Measurements from ENCODE around the gene FGFR4. TPM values are rescaled to one million over a fixed set of nuclear protein-coding genes. Genes with fewer than 3 reads are reported as not detected.

The FGFR4 gene
- total and polyA plus RNA-seq, 2 donors (not counting 1 experiment from before 2014, with no cell fraction given), result 1.2 to 2.7 TPM

GRCh38 chr5:177103523-177104253, 17.0 kb downstream of the FGFR4 start:
- peaks cover 0 to 5% (median 0%) of the 10 kb centered on the region in 4 experiments for H3K27me3 ChIP-seq (replicated peaks in 1 of 4; ENCODE audit: control extremely low read depth in 1 of 4, control insufficient read depth in 3 of 4, insufficient read depth in 4 of 4, low read length in 3 of 4)
- intact Hi-C loops (cut with micrococcal nuclease), result no loop called here
- H3K4me2 ChIP-seq (replicated peaks; ENCODE audit: low read depth, low read length, poor library complexity, severe bottlenecking), result no peak overlapping the region
- no peak overlapping the region for H3K9ac ChIP-seq (ENCODE audit: low read length)
- no peaks in the 10 kb centered on the region for H3K9me3 ChIP-seq (ENCODE audit: control extremely low read depth in 1 of 3, control insufficient read depth in 2 of 3, insufficient read depth in 1 of 3, low read length in 2 of 3)
- TF ChIP-seq, protein P1, sequence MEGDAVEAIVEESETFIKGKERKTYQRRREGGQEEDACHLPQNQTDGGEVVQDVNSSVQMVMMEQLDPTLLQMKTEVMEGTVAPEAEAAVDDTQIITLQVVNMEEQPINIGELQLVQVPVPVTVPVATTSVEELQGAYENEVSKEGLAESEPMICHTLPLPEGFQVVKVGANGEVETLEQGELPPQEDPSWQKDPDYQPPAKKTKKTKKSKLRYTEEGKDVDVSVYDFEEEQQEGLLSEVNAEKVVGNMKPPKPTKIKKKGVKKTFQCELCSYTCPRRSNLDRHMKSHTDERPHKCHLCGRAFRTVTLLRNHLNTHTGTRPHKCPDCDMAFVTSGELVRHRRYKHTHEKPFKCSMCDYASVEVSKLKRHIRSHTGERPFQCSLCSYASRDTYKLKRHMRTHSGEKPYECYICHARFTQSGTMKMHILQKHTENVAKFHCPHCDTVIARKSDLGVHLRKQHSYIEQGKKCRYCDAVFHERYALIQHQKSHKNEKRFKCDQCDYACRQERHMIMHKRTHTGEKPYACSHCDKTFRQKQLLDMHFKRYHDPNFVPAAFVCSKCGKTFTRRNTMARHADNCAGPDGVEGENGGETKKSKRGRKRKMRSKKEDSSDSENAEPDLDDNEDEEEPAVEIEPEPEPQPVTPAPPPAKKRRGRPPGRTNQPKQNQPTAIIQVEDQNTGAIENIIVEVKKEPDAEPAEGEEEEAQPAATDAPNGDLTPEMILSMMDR (IDR thresholded peaks at IDR 0.05), result no peak
- TF ChIP-seq EZH2 (IDR thresholded peaks at IDR 0.05; ENCODE audit: borderline replicate concordance, insufficient read depth, low read depth, low read length, poor library complexity, severe bottlenecking), result no peak
- ATAC-seq (ENCODE audit: low read depth) (no peak), DNase-seq (no peak)
- H3K79me2 ChIP-seq (ENCODE audit: control insufficient read depth, insufficient read depth, low read length), result no peaks in the 10 kb centered on the region
- ChIA-PET POLR2A (no interaction called here), CTCF (no interaction called here)
- 57% methylated on average over 8 of the region's 9 CpGs for WGBS (ENCODE audit: insufficient coverage)
- H3K9me3 Mint-ChIP-seq (ENCODE audit: insufficient read depth), result no peaks in the 10 kb centered on the region
- no peaks in the 10 kb centered on the region for H3K4me1 Mint-ChIP-seq
- H3K4me1 ChIP-seq (ENCODE audit: control insufficient read depth in 2 of 2, insufficient read depth in 2 of 2, low read length in 2 of 2), result no peaks in the 10 kb centered on the region
- H3K27ac ChIP-seq (ENCODE audit: low read length in 2 of 2), result no peak overlapping the region
- no peak overlapping the region for H2AFZ ChIP-seq (ENCODE audit: insufficient read depth, low read depth, low read length, poor library complexity, severe bottlenecking)
- no peak overlapping the region for H3K4me3 Mint-ChIP-seq
- H3K27me3 Mint-ChIP-seq, result peaks cover 7% of the 10 kb centered on the region
- no peaks in the 10 kb centered on the region for H4K20me1 ChIP-seq (ENCODE audit: control insufficient read depth, insufficient read depth, low read length, poor library complexity, severe bottlenecking)
- no peaks in the 10 kb centered on the region for H3K36me3 ChIP-seq (replicated peaks in 1 of 2; ENCODE audit: control extremely low read depth in 1 of 2, control insufficient read depth in 1 of 2, extremely low read depth in 1 of 2, insufficient read depth in 2 of 2, low read length in 1 of 2)
- no peak overlapping the region for H3K4me3 ChIP-seq (ENCODE audit: control extremely low read depth in 1 of 5, extremely low read depth in 1 of 5, insufficient read depth in 1 of 5, low read depth in 2 of 5, low read length in 4 of 5)
- H3K27ac Mint-ChIP-seq, result no peak overlapping the region

DNA sequence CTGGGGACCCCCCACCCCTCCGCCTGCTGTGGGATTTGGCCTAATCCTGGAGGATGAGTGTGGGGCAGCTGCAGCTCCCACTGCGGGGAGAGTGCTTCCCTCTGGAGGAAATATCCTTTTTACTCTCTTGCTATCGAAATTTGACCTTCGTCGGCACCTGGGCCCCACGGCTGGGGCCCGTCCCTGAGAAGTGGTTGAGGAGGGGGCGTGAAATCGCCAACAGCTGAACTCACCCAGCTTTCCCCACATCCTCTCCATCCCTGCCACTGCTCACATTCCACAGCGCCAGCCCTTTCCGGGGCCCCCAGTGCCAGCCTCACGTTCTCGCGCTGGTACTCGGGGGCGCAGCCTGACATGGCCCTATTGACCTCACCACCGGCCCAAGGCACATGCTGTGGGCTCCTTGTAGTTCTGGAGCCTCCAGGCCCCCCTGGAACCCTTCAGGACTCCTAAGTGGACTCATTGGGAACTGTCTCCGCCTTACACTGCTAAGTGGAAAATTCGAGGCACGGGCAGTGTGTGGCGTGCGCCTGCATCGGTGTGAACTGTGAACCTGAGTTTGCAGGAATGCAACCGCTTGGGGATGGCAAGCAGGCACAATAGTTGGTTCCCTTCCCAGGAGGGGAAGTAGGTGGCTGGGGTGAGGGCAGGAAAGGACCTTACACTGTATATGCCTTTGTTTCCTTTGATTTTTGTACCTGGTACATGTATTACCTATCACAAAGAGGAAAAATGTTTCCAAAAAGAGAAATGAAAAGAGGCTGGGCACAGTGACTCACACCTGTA, 19.2 kb downstream of the FGFR4 start:
- TF ChIP-seq, protein P1 (IDR thresholded peaks at IDR 0.05), result no peak
- H3K27me3 Mint-ChIP-seq, result peaks cover 7% of the 10 kb centered on the region
- Histone ChIP-seq H3K4me2 (replicated peaks; ENCODE audit: low read depth, low read length, poor library complexity, severe bottlenecking) (no peak overlapping the region), H3K4me3 (ENCODE audit: control extremely low read depth in 1 of 5, extremely low read depth in 1 of 5, insufficient read depth in 1 of 5, low read depth in 2 of 5, low read length in 4 of 5) (no peak overlapping the region), H3K9ac (ENCODE audit: low read length) (no peak overlapping the region), H3K27me3 (replicated peaks in 1 of 4; ENCODE audit: control extremely low read depth in 1 of 4, control insufficient read depth in 3 of 4, insufficient read depth in 4 of 4, low read length in 3 of 4) (peaks cover 0 to 5% (median 0%) of the 10 kb centered on the region in 4 experiments), H3K4me1 (ENCODE audit: control insufficient read depth in 2 of 2, insufficient read depth in 2 of 2, low read length in 2 of 2) (no peaks in the 10 kb centered on the region), H3K36me3 (replicated peaks in 1 of 2; ENCODE audit: control extremely low read depth in 1 of 2, control insufficient read depth in 1 of 2, extremely low read depth in 1 of 2, insufficient read depth in 2 of 2, low read length in 1 of 2) (no peaks in the 10 kb centered on the region), H2AFZ (ENCODE audit: insufficient read depth, low read depth, low read length, poor library complexity, severe bottlenecking) (no peak overlapping the region), H4K20me1 (ENCODE audit: control insufficient read depth, insufficient read depth, low read length, poor library complexity, severe bottlenecking) (no peaks in the 10 kb centered on the region), H3K9me3 (ENCODE audit: control extremely low read depth in 1 of 3, control insufficient read depth in 2 of 3, insufficient read depth in 1 of 3, low read length in 2 of 3) (no peaks in the 10 kb centered on the region), H3K27ac (ENCODE audit: low read length in 2 of 2) (no peak overlapping the region), H3K79me2 (ENCODE audit: control insufficient read depth, insufficient read depth, low read length) (no peaks in the 10 kb centered on the region)
- 94% methylated on average over 18 of the region's 24 CpGs for WGBS (ENCODE audit: insufficient coverage)
- ChIA-PET CTCF (no interaction called here), POLR2A (no interaction called here)
- H3K27ac Mint-ChIP-seq, result no peak overlapping the region
- no peaks in the 10 kb centered on the region for H3K4me1 Mint-ChIP-seq
- ATAC-seq (ENCODE audit: low read depth) (no peak), DNase-seq (no peak)
- no peaks in the 10 kb centered on the region for H3K9me3 Mint-ChIP-seq (ENCODE audit: insufficient read depth)
- intact Hi-C loops (cut with micrococcal nuclease), result no loop called here
- H3K4me3 Mint-ChIP-seq, result no peak overlapping the region

All from B cell (primary cell).